Measurements from ENCODE around the gene ASB16.

Gene ASB16

DNA sequence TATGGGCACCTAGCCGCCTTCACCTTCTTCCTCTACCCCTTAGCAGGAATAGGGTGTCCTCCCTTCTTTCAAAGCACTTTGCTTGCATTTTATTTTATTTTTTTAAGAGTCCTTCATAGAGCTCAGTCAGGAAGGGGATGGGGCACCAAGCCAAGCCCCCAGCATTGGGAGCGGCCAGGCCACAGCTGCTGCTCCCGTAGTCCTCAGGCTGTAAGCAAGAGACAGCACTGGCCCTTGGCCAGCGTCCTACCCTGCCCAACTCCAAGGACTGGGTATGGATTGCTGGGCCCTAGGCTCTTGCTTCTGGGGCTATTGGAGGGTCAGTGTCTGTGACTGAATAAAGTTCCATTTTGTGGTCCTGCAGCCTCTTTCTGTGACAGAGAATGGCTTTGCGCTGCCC lies 20.9 kb downstream of the ASB16 start:
- DNase-seq: no peak

GRCh38 chr17:44191941-44192496 lies 21.5 kb downstream of the ASB16 start:
- no peak for DNase-seq

- DNase-seq: no peak
Observed at GRCh38 chr17:44192750-44193149, 22.2 kb downstream of the ASB16 start.

DNA sequence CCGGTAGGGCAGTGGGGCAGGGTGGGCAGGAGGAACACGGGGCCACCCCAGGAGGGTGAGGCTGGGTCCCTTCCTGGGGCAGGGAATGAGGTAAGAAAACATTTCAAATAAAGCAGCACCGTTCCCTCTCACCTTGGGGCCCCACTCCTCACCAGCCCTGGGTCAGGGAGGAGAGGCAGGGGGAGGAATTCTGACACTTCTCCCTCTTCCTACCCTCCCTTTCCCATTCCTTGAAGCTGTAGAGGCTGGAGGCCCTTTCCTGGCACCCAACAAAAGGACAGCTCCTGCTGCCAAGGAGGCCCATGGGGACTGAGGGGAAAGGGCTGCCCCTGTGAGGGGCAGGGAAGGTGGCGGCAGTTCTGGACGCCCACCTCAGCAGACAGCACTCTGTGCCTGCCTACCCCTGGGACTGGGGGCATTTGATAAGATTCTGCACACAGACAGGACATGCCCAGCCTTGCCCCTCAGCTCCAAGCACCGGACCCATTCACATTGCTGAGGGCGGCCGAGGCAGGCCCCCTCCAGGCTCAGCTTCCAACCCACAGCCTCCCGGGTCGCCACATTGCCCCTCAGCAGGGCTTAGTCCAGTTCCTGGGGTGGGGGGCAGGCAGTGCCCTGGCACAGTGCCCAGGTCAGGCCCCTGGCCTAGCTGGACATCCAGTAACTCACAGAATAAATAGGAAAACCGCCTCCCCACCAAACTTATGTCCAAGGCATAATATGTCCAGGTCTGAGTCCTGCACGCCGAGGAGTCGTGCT lies 23.0 kb downstream of the ASB16 start:
- DNase-seq: no peak

GRCh38 chr17:44197107-44197506 lies 26.6 kb downstream of the ASB16 start:
- DNase-seq: no peak

- no peak for DNase-seq
Observed at GRCh38 chr17:44197980-44198720, 27.6 kb downstream of the ASB16 start.

GRCh38 chr17:44198721-44199552 lies 28.4 kb downstream of the ASB16 start:
- no peak for DNase-seq

GRCh38 chr17:44199553-44200477 lies 29.3 kb downstream of the ASB16 start, which contains the start of gene ATXN7L3:
TSS of gene ATXN7L3 (minus strand) at chr17:44199884. CDS start at chr17:44198070, 1,814 bp downstream.
- DNase-seq: peak; percentile 95

DNA sequence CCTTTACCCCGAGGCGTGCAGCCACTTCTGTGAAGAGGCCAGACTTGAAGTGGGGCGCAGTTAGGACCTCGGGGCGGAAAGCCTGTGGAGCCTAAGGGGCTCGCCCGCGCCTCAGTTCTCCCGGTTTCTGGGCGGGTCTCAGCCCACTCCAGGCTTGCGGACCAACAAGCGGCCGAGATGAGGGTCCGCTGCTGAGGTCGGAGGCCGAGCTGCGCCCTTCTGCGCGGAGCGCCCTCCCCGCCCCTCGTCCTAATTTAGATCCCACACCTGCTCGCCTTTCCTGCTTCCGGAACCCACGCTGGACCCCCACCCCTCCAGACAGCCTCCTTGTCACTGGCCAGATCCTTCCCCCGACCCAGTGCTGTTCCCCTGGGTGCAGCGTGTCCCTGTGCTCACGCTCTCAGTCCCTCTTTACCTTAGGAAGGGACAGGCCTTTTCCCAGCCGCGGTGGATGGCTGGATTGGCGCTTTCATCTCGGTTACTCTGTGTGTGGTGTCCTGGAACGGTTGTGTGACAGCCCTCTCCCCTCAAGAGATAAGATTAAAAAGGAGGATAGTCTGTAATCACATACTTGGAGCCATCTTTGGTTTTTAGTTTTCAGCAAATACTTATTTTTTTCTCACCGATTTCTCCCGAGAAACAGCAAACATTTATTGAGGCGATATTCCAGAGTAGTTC lies 30.1 kb downstream of the ASB16 start:
- DNase-seq: no peak

DNA sequence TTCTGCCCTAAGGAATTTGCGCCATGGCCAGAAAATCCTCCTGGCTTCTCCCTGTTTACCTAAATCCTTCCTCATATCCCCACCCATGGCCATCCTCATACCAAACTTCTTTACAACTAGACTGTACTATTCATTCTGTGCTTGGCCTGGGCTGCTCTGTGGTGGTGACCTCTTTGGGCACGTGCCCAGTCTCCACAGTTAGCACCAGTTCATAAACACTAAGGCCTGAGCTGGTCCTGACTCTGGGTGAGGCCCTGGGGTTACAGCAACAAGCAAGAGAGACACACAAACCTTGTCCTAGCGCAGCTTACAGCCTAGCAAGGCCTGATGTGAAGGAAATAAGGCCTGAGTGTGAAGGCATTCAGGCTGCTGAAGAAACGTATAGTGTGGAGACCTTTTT lies 32.3 kb downstream of the ASB16 start:
- DNase-seq: no peak

- peak; percentile 33 for DNase-seq
Observed at GRCh38 chr17:44203731-44204440, 33.4 kb downstream of the ASB16 start.

DNA sequence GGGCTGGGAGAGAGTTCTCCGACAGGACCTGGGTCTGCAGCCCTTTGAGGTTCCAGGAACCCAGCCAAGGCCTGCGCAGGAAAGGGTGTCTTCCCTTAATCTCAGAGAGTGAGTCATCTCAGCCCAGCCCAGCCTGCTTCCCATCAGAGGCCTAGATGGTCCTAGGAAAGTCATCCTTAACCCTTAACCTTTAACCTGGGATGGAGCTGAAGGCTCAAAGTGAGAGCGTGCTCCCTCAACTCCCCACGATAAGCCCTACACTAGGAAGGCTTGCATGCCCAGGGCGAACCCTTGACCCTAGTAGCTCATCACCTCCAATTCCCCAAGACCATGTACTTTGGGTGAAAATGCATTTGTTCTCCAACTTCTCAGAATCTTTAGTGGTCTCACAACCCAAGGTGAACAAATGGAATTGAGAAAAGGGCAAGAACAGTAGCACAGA lies 34.0 kb downstream of the ASB16 start:
- DNase-seq: no peak

DNA sequence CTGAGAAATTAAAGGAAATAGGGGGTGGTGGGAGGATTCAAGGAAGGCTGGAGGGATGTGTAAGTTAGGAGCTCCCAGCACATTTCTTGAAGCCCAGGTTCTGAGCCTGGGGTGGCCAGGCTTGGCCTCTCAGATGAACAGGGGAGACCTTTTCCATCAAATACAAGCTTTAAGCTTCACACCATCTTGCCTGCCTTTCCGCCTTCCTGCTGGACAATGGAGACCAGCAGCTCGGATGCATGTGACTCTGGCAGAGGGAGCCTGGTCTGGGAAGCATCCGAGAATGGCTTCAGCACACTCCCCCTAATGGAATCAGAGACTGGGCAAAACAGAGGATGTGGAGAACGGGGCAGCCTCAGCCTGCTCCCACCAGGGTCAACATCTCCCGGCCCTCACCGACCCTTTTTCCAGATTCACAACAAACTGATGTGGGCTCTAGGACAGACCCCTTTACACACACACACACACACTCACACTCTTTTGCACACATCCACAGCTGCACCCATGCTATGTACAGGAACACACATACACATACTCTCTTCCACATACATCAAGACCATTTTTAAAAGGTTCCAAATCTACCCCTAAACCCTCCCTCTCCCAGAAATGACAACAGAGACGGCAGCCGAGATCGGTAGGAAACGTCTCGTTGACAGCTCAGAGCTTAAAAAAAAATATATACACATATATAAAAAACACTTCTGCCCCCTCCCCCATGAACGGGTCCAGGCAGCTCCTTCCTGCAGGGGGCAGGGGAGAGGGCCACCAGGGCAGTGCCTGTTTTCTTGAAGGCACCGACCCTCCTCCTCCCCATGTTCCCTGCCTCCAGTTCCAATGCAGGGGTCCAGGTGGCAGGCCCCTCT lies 35.7 kb downstream of the ASB16 start:
- no peak for DNase-seq

- DNase-seq: no peak
Observed at GRCh38 chr17:44206825-44207155, 36.3 kb downstream of the ASB16 start.

DNA sequence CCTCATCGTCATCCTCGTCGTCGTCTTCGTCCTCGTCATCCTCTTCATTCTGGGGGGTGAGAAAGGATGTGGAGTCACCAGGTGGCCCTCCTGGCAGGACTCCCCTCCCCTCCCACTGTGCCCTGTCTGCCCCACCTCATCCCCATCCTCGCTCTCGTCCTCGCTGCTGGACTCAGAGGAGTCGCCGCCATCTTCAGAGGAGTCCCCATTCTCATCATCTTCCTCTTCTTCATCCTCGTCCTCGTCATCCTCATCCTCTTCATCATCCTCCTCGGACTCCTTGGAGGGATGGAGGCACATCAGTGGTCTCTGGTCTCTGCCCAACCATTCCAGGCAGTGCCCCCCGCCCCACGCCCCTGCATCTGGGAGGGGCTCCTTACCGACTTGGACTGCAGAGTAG lies 36.8 kb downstream of the ASB16 start:
- no peak for DNase-seq

DNA sequence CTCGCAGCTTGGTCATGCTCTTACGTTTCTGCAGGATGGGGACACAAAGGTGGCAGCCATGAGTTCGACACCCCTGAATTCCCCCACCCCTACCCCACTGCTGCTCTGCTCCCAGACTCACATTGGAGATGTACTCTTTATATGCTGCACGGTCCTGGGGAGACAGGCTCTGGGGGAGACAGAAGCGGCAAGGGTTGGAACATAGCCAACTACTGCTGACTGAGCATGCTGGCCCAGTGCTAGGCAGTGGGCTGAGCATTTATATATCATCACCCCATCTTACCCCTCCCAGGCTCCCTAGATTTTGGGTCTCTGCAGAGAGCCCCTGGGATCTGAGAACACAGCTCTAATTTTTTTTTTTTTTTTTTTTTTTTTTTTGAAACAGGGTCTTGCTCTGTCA lies 37.2 kb downstream of the ASB16 start:
- no peak for DNase-seq

DNA sequence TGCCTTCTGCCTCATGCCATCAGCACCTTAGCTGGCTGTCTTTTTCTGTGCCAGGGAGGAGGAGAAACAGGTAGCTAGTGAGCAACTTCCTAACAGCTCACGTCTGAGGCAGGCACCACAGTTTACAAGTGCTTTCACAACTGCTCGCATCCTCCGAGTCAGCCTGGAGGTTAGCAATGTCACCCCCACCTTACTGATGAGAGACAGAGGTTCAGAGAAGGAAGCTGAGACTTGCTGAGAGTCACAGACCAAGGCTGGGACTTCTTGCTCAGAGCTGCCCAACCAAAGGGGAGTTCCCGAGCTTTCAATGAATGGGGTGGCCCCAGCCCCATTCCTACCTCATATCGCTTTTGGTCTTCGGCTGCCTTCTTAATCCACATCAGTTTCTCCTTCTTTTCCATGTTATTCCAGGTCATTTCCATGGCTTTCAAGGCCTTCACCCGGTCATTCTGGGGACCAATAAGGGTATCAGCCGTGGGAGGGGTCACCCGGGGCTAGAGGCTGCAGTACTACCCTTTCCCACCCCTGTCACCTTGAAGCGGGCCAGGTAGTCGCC lies 39.4 kb downstream of the ASB16 start:
- no peak for DNase-seq

- DNase-seq: peak; percentile 75
Observed at GRCh38 chr17:44210342-44211192, 40.1 kb downstream of the ASB16 start.

Data from DMS153 (cell line).